K562 (cell line): ENCODE data around the gene SPON1. TPM values are rescaled to one million over a fixed set of nuclear protein-coding genes. Genes with fewer than 3 reads are reported as not detected.

ENCODE experiments used
- ATAC-seq: fragments of 200-7000 bp; cut with Tn5 transposase; 3 replicates; pipeline ENCODE4 v1.9.1; 2020; ENCODE audit warnings: moderate library complexity
- BruUV-seq: library from RNA; stranded (reverse); fragments of 400-500 nt; replicated peaks from 2 replicates; lab custom pipeline; 2021; lab: Mats Ljungman, UMichigan
- CTCF ChIA-PET: fragments of 300-600 bp; formaldehyde crosslinking; extraction: SDS; loops from one replicate; lab custom pipeline; 2021; ENCODE audit warnings: low intra/inter-chr PET ratio; lab: Yijun Ruan, JAX
- POLR2A ChIA-PET: fragments of 300-600, 350-650 bp; sonication (Branson Sonifier 250); formaldehyde crosslinking; extraction: SDS; loops from one replicate; lab custom pipeline; 2021; ENCODE audit warnings: antibody characterized with exemption, inconsistent platforms; lab: Yijun Ruan, JAX
- DNase-seq, 4 experiments: peaks; one replicate each; pipeline versions ENCODE4 v3.0.0 to v3.0.0-alpha.2; 2011 to 2018; ENCODE audit warnings: low spot score in 3 of 4, mixed read lengths in 3 of 4; ENCODE audit errors: extremely low read depth in 1 of 4
- FAIRE-seq: peaks from 2 replicates; lab custom pipeline; 2011; peaks lifted over from hg19 to GRCh38; lab: Jason Lieb, UNC
- H2AFZ ChIP-seq: 2 replicates; pipeline ENCODE4 v1.6.0; 2011; ENCODE audit warnings: low read depth, low read length, control low read depth, inconsistent platforms
- H3K27ac ChIP-seq: fragments of 200-600 bp; 3 replicates; pipeline ENCODE4 v1.8.0; 2011; ENCODE audit warnings: low read depth, mild to moderate bottlenecking, control low read depth, inconsistent platforms, low read length, moderate library complexity, mixed read lengths; ENCODE audit errors: extremely low read depth
- H3K27me3 ChIP-seq, 2 experiments: fragments of 300-600 bp in 1 of 2; 2 replicates in 1 of 2; 3 replicates in 1 of 2; pipeline versions ENCODE4 v1.6.0 to v1.8.0; 2011; ENCODE audit warnings: inconsistent platforms in 2 of 2, low read length in 2 of 2, mild to moderate bottlenecking in 1 of 2, mixed read lengths in 1 of 2, moderate library complexity in 1 of 2; ENCODE audit not compliant: control insufficient read depth in 2 of 2, insufficient read depth in 2 of 2
- H3K36me3 ChIP-seq: fragments of 300-600 bp; 3 replicates; pipeline ENCODE4 v1.8.0; 2011; ENCODE audit warnings: mild to moderate bottlenecking, low read length, inconsistent platforms; ENCODE audit not compliant: control insufficient read depth, insufficient read depth
- H3K4me1 ChIP-seq, 2 experiments: fragments of 200-600 bp in 1 of 2; replicated peaks in 1 of 2; 2 replicates in 1 of 2; 3 replicates in 1 of 2; pipeline versions ENCODE4 v1.5.1 to v1.8.0; 2011; ENCODE audit warnings: inconsistent platforms in 2 of 2, low read length in 2 of 2, mild to moderate bottlenecking in 1 of 2, mixed read lengths in 1 of 2, moderate library complexity in 1 of 2; ENCODE audit not compliant: control insufficient read depth in 2 of 2, insufficient read depth in 2 of 2
- H3K4me2 ChIP-seq: 2 replicates; pipeline ENCODE4 v1.6.1; 2011; ENCODE audit warnings: low read length, control low read depth, inconsistent platforms, mixed read lengths; ENCODE audit not compliant: insufficient read depth
- H3K4me3 ChIP-seq: fragments of 200-600 bp; sonication (generic), shearing (Covaris generic); 2 replicates; pipeline ENCODE4 v1.5.1; 2016; ENCODE audit warnings: control low read depth, inconsistent platforms
- H3K79me2 ChIP-seq: fragments of 200-600 bp; 3 replicates; pipeline ENCODE4 v1.8.0; 2011; ENCODE audit warnings: low read length, inconsistent platforms; ENCODE audit not compliant: control insufficient read depth, insufficient read depth
- H3K9ac ChIP-seq, 2 experiments: 2 replicates each; pipeline versions ENCODE4 v1.6.0 to v1.6.1; 2011; ENCODE audit warnings: low read depth in 2 of 2, low read length in 2 of 2, control low read depth in 1 of 2, inconsistent platforms in 1 of 2, mild to moderate bottlenecking in 1 of 2, mixed read lengths in 1 of 2; ENCODE audit not compliant: insufficient read depth in 1 of 2
- H3K9me1 ChIP-seq: one replicate; pipeline ENCODE4 v1.6.0; 2011; ENCODE audit warnings: inconsistent platforms, mild to moderate bottlenecking, low read length, moderate library complexity; ENCODE audit not compliant: control insufficient read depth, insufficient read depth
- H3K9me3 ChIP-seq: replicated peaks from 2 replicates; pipeline ENCODE4 v1.5.1; 2011; ENCODE audit warnings: low read depth, low read length, inconsistent platforms; ENCODE audit not compliant: control insufficient read depth, insufficient read depth
- H4K20me1 ChIP-seq: replicated peaks from 2 replicates; pipeline ENCODE4 v1.6.1; 2011; ENCODE audit warnings: low read length, inconsistent platforms, mixed read lengths; ENCODE audit not compliant: control insufficient read depth, insufficient read depth
- BRD4 ChIP-seq: fragments of 200-600 bp; sonication (generic); IDR thresholded peaks from 2 replicates; pipeline ENCODE4 v1.6.1; 2017; ENCODE audit warnings: inconsistent platforms
- CREB3L1 ChIP-seq: fragments of 450-650 bp; IDR thresholded peaks from 2 replicates; pipeline ENCODE4 v1.6.1; 2014; ENCODE audit warnings: low read depth, mild to moderate bottlenecking, moderate library complexity, borderline replicate concordance
- ELF4 ChIP-seq: fragments of 450-650 bp; formaldehyde crosslinking; IDR thresholded peaks from 2 replicates; pipeline ENCODE4 v1.4.0; 2022; ENCODE audit warnings: missing genetic modification characterization
- ESRRA ChIP-seq: fragments of 450-650 bp; IDR thresholded peaks from 2 replicates; pipeline ENCODE4 v1.6.1; 2014; ENCODE audit warnings: low read depth, mild to moderate bottlenecking, moderate library complexity, borderline replicate concordance
- GMEB1 ChIP-seq: fragments of 250-450 bp; sonication (Bioruptor Pico); IDR thresholded peaks from 2 replicates; pipeline ENCODE4 v1.4.0; 2020; ENCODE audit warnings: mild to moderate bottlenecking
- GTF2E2 ChIP-seq: fragments of 200-800 bp; sonication (Bioruptor generic); IDR thresholded peaks from 2 replicates; pipeline ENCODE4 v1.6.1; 2016; ENCODE audit warnings: missing genetic modification characterization, missing compliant biosample characterization
- KDM1A ChIP-seq, 2 experiments: fragments of 450-650 bp; IDR thresholded peaks; 2 replicates each; pipeline ENCODE4 v1.6.1; 2016; ENCODE audit warnings: mild to moderate bottlenecking in 2 of 2
- LARP7 ChIP-seq: fragments of 450-650 bp; IDR thresholded peaks from 2 replicates; pipeline ENCODE4 v1.6.1; 2016
- MEF2A ChIP-seq: IDR thresholded peaks from 2 replicates; pipeline ENCODE4 v1.6.1; 2011; ENCODE audit warnings: low read depth, mild to moderate bottlenecking, low read length, moderate library complexity; ENCODE audit not compliant: control insufficient read depth
- MXI1 ChIP-seq: IDR thresholded peaks from 2 replicates; pipeline ENCODE4 v1.6.1; 2011; ENCODE audit warnings: low read depth, mild to moderate bottlenecking, improper control_type of control experiment, low read length
- NR1H2 ChIP-seq: sonication (generic); formaldehyde crosslinking; IDR thresholded peaks from 2 replicates; pipeline ENCODE4 v1.4.0; 2020; ENCODE audit warnings: mild to moderate bottlenecking, missing genetic modification reagents
- PHF20 ChIP-seq: fragments of 450-650 bp; IDR thresholded peaks from 2 replicates; pipeline ENCODE4 v1.6.1; 2018; ENCODE audit not compliant: partially characterized antibody
- SNIP1 ChIP-seq: fragments of 450-650 bp; IDR thresholded peaks from 2 replicates; pipeline ENCODE4 v1.7.1; 2017; ENCODE audit warnings: low read depth, mild to moderate bottlenecking
- TFAM ChIP-seq: fragments of 250-450 bp; sonication (Bioruptor Pico); conservative IDR thresholded peaks from 2 replicates; pipeline ENCODE4 v1.5.0; 2021; ENCODE audit warnings: mild to moderate bottlenecking, moderate library complexity
- ZBTB17 ChIP-seq: fragments of 450-650 bp; formaldehyde crosslinking; IDR thresholded peaks from 2 replicates; pipeline ENCODE4 v1.4.0; 2020; ENCODE audit warnings: mild to moderate bottlenecking
- ZC3H8 ChIP-seq: fragments of 450-650 bp; IDR thresholded peaks from 2 replicates; pipeline ENCODE4 v1.6.1; 2017
- ZNF12 ChIP-seq: sonication (generic); formaldehyde crosslinking; IDR thresholded peaks from 2 replicates; pipeline ENCODE4 v1.4.0; 2020; ENCODE audit warnings: mild to moderate bottlenecking, missing genetic modification reagents
- ZNF23 ChIP-seq: fragments of 250-450 bp; sonication (Bioruptor Pico); IDR thresholded peaks from 2 replicates; pipeline ENCODE4 v1.4.0; 2020; ENCODE audit warnings: mild to moderate bottlenecking
- ZNF324 ChIP-seq: fragments of 250-450 bp; sonication (Bioruptor Pico); IDR thresholded peaks from 2 replicates; pipeline ENCODE4 v1.4.0; 2020; ENCODE audit warnings: mild to moderate bottlenecking
- ZNF431 ChIP-seq: sonication (generic); formaldehyde crosslinking; IDR thresholded peaks from 2 replicates; pipeline ENCODE4 v1.8.0; 2022; ENCODE audit warnings: mild to moderate bottlenecking, missing genetic modification reagents
- in situ Hi-C: fragments of 300-500 bp; cut with MboI; formaldehyde crosslinking; loops from 4 replicates; pipeline ENCODE4 v1.15.0; 2018; ENCODE audit warnings: inconsistent platforms, mixed read lengths
- intact Hi-C: fragments of 100-400 bp; cut with micrococcal nuclease; formaldehyde crosslinking; loops from 2 replicates; pipeline ENCODE4 v1.14.2; 2022
- polyA plus RNA-seq, 8 experiments: library from polyadenylated mRNA; depleted of rRNA in 4 of 8; stranded (reverse) in 5 of 8; unstranded in 3 of 8; fragments of >200 nt; fragmentation: Nextera tagmentation in 2 of 8; fragmentation: Illumina TruSeq in 1 of 8; extraction: Ambion mirVana in 2 of 8; extraction: Trizol in 1 of 8; gene quantifications; 2 replicates each; pipeline versions ENCODE4 v1.2.1 to v1.2.3, GENCODE V29; 2011 to 2014; ENCODE audit warnings: inconsistent platforms in 1 of 8, missing spikeins in 1 of 8
- total RNA-seq, 7 experiments: library from RNA; depleted of rRNA in 6 of 7; stranded (reverse); fragments of >200 nt in 6 of 7; fragmentation: Illumina TruSeq in 2 of 7; extraction: Trizol in 2 of 7; gene quantifications; 2 replicates each; pipeline versions ENCODE4 v1.2.1 to v1.2.3, GENCODE V29; 2011 to 2021; ENCODE audit warnings: low replicate concordance in 1 of 7

Gene SPON1
- total and polyA plus RNA-seq, 9 of the 15 experiments (the other 6 are each of a cell fraction or from before 2014, with no cell fraction given), result 0.04 to 0.06 TPM; not detected in 7

DNA sequence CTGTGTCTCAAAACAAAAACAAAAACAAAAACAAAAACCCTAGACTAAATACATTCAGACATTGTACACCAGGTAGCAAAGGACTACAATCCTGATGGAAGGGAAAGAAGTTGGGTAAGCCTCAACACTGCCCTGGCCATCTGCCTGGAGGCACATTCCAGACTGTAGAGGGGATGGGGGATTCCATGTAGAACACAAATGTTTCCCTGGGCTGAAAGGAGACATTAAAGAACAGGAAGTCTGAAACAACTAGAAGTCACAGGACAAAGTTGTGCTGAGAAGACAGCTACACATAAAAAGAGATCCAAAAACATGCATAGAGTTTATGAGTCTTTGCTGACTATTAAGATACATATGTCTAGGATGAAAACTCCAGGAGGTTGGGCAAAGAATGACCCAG, 312.6 kb downstream of the SPON1 start:
- Histone ChIP-seq H3K4me1 (no peaks in the 10 kb centered on the region; a peak in 1 of 5 replicates), H3K27ac (no peak overlapping the region), H4K20me1 (no peaks in the 10 kb centered on the region), H3K9me1 (no peaks in the 10 kb centered on the region), H3K79me2 (no peaks in the 10 kb centered on the region), H3K9ac (no peak overlapping the region), H3K4me2 (no peak overlapping the region), H3K27me3 (no peaks in the 10 kb centered on the region), H2AFZ (no peak overlapping the region), H3K4me3 (no peak overlapping the region), H3K36me3 (peaks cover 2% of the 10 kb centered on the region; the same call in 2 of the 3 replicates), H3K9me3 (no peaks in the 10 kb centered on the region)
- TF ChIP-seq ZC3H8 (no peak), ZNF324 (no peak), MXI1 (no peak), BRD4 (no peak), ESRRA (no peak), ZNF431 (CRISPR knock-in tag) (no peak), ZNF23 (CRISPR knock-in tag) (no peak), ELF4 (no peak), PHF20 (no peak), KDM1A (IDR thresholded peaks at IDR 0.05) (no peak), MEF2A (no peak), SNIP1 (no peak), GTF2E2 (no peak), CREB3L1 (no peak), GMEB1 (CRISPR knock-in tag) (no peak), ZNF12 (CRISPR knock-in tag) (no peak), NR1H2 (CRISPR knock-in tag) (no peak), ZBTB17 (CRISPR knock-in tag) (no peak), LARP7 (no peak), TFAM (CRISPR knock-in tag) (no peak)
- in situ Hi-C loops (no loop called here), intact Hi-C loops (no loop called here)
- CTCF ChIA-PET, result no interaction called here
- no peak for DNase-seq
- no peak for ATAC-seq
- BruUV-seq, result no TSS peak
- no peak for FAIRE-seq
- POLR2A ChIA-PET, result no interaction called here
